Uterus (tissue), 4 donors: ENCODE measurements around the gene ARCN1. TPM values are rescaled to one million over a fixed set of nuclear protein-coding genes. Genes with fewer than 3 reads are reported as not detected.
"Not testable (repeated sequence)": the region's sequence is repeated elsewhere in the genome, so short reads cannot be mapped to it uniquely, and the experiment has no call there.

Experiments
- DNase-seq, 2 donors: peaks; one replicate each; pipeline ENCODE4 v3.0.0-alpha.2; 2019 to 2020
- H3K27ac ChIP-seq, 2 donors: fragments of 200-600 bp; sonication (generic); 1 replicate in 1 of 2; 2 replicates in 1 of 2; pipeline ENCODE4 v1.5.1; 2016 to 2018
- H3K27me3 ChIP-seq, 2 donors: fragments of 200-600 bp; sonication (generic); one replicate each; pipeline ENCODE4 v1.5.1; 2018 to 2019; ENCODE audit warnings: control low read depth in 1 of 2
- H3K36me3 ChIP-seq, 2 donors: fragments of 200-600 bp; sonication (generic); one replicate each; pipeline ENCODE4 v1.5.1; 2019; ENCODE audit warnings: control low read depth in 1 of 2
- H3K4me1 ChIP-seq, 2 donors: fragments of 200-600 bp; sonication (generic); one replicate each; pipeline ENCODE4 v1.5.1; 2018 to 2019; ENCODE audit warnings: control low read depth in 1 of 2
- H3K4me3 ChIP-seq, 2 donors: fragments of 200-600 bp; sonication (generic); 1 replicate in 1 of 2; 2 replicates in 1 of 2; pipeline ENCODE4 v1.5.1; 2018 to 2019; ENCODE audit warnings: mild to moderate bottlenecking in 1 of 2
- H3K9me3 ChIP-seq, 2 donors: fragments of 200-600 bp; sonication (generic); one replicate each; pipeline ENCODE4 v1.5.1; 2019; ENCODE audit warnings: control low read depth in 1 of 2
- CTCF ChIP-seq, 4 experiments: fragments of 200-600 bp in 2 of 4; fragments of 450-650 bp in 2 of 4; sonication (generic) in 2 of 4; IDR thresholded peaks; one replicate each; pipeline ENCODE4 v1.5.1; 2016 to 2019; ENCODE audit warnings: antibody characterized with exemption in 4 of 4, mild to moderate bottlenecking in 2 of 4, moderate library complexity in 1 of 4
- POLR2A ChIP-seq, 2 donors: fragments of 450-650 bp; IDR thresholded peaks; one replicate each; pipeline ENCODE4 v1.6.1; 2016; ENCODE audit warnings: antibody characterized with exemption in 2 of 2, mild to moderate bottlenecking in 1 of 2, moderate library complexity in 1 of 2
- intact Hi-C: fragments of 100-400 bp; cut with DNase I; formaldehyde crosslinking; loops from one replicate; pipeline ENCODE4 v1.15.1; 2023; ENCODE audit warnings: low total_unique reads
- total RNA-seq, 4 donors: library from RNA; depleted of rRNA in 3 of 4; stranded (reverse); fragments of >200 nt in 3 of 4; gene quantifications; one replicate each; pipeline versions ENCODE4 v1.1.0 to v1.2.4, GENCODE V29; 2014 to 2023
- donor health status: DM: yes; HTN: yes; CAD: no.

The ARCN1 gene
- total RNA-seq, 4 donors from 2014 or later = 55.3 to 154 (median 112) TPM

- Histone ChIP-seq H3K36me3 (no peaks in the 10 kb centered on the region), H3K27ac (peak overlapping the region; percentile 6 to 23), H3K4me1 (no peaks in the 10 kb centered on the region), H3K9me3 (no peaks in the 10 kb centered on the region), H3K4me3 (no peak overlapping the region), H3K27me3 (no peaks in the 10 kb centered on the region)
- no peak for DNase-seq
- intact Hi-C loops = loop anchor here (10.0 kb wide), 1 partner anchor 68 kb away; no protein-coding TSS in a partner anchor
- no peak for TF ChIP-seq POLR2A (IDR thresholded peaks at IDR 0.05)
- TF ChIP-seq CTCF (IDR thresholded peaks at IDR 0.05) = no peak
These were observed 24.3 kb downstream of the ARCN1 start for GRCh38 chr11:118596224-118597146.

GRCh38 chr11:118597556-118597955 is 25.3 kb downstream of the ARCN1 start:
- H3K36me3 ChIP-seq = no peaks in the 10 kb centered on the region
- intact Hi-C loops = loop anchor here (10.0 kb wide), 1 partner anchor 67 kb away; no protein-coding TSS in a partner anchor
- no peaks in the 10 kb centered on the region for H3K27me3 ChIP-seq
- H3K4me3 ChIP-seq = no peak overlapping the region
- no peak for TF ChIP-seq POLR2A (IDR thresholded peaks at IDR 0.05)
- no peak for TF ChIP-seq CTCF (IDR thresholded peaks at IDR 0.05)
- H3K4me1 ChIP-seq = no peaks in the 10 kb centered on the region
- H3K9me3 ChIP-seq = no peaks in the 10 kb centered on the region
- DNase-seq = no peak
- peak overlapping the region in 1 of 2 donors; percentile 6 for H3K27ac ChIP-seq

GRCh38 chr11:118602331-118602730 is 30.1 kb downstream of the ARCN1 start:
- TF ChIP-seq POLR2A (IDR thresholded peaks at IDR 0.05) = no peak
- no peak for TF ChIP-seq CTCF (IDR thresholded peaks at IDR 0.05)
- peaks cover 12 to 13% of the 10 kb centered on the region in 2 donors for H3K4me1 ChIP-seq
- DNase-seq = peak in 1 of 2 donors; percentile 59
- no peaks in the 10 kb centered on the region for H3K9me3 ChIP-seq
- no peaks in the 10 kb centered on the region for H3K27me3 ChIP-seq
- no peak overlapping the region for H3K4me3 ChIP-seq
- peak overlapping the region; percentile 98 to 99 for H3K27ac ChIP-seq
- intact Hi-C loops = no loop called here
- H3K36me3 ChIP-seq = no peaks in the 10 kb centered on the region

- H3K27me3 ChIP-seq, intact Hi-C loops, H3K9me3 ChIP-seq, H3K36me3 ChIP-seq, H3K4me3 ChIP-seq: not testable (repeated sequence)
- DNase-seq = peak in 1 of 2 donors; percentile 22
- Histone ChIP-seq H3K27ac (peak overlapping the region; percentile 98 to 99), H3K4me1 (peaks cover 12 to 13% of the 10 kb centered on the region in 2 donors)
These were observed 31.5 kb downstream of the ARCN1 start for GRCh38 chr11:118603709-118604108.

- H3K4me3 ChIP-seq = no peak overlapping the region
- TF ChIP-seq CTCF (IDR thresholded peaks at IDR 0.05) (no peak), POLR2A (IDR thresholded peaks at IDR 0.05) (no peak)
- intact Hi-C loops = no loop called here
- H3K27ac ChIP-seq = peak overlapping the region; percentile 98 to 99
- no peaks in the 10 kb centered on the region for H3K9me3 ChIP-seq
- H3K36me3 ChIP-seq = no peaks in the 10 kb centered on the region
- no peak for DNase-seq
- peaks cover 12 to 13% of the 10 kb centered on the region in 2 donors for H3K4me1 ChIP-seq
- no peaks in the 10 kb centered on the region for H3K27me3 ChIP-seq
These were observed 32.4 kb downstream of the ARCN1 start for GRCh38 chr11:118604566-118604965.
